HPDE6-E6E7 (cell line): ENCODE measurements around the gene TSPO2.

Source experiments
- DNase-seq: peaks from one replicate; pipeline ENCODE4 v3.0.0; 2011; ENCODE audit warnings: missing footprints; ENCODE audit errors: extremely low spot score

Gene TSPO2

GRCh38 chr6:41027799-41028560 lies 14.3 kb upstream of the TSPO2 start:
- DNase-seq = no peak

DNA sequence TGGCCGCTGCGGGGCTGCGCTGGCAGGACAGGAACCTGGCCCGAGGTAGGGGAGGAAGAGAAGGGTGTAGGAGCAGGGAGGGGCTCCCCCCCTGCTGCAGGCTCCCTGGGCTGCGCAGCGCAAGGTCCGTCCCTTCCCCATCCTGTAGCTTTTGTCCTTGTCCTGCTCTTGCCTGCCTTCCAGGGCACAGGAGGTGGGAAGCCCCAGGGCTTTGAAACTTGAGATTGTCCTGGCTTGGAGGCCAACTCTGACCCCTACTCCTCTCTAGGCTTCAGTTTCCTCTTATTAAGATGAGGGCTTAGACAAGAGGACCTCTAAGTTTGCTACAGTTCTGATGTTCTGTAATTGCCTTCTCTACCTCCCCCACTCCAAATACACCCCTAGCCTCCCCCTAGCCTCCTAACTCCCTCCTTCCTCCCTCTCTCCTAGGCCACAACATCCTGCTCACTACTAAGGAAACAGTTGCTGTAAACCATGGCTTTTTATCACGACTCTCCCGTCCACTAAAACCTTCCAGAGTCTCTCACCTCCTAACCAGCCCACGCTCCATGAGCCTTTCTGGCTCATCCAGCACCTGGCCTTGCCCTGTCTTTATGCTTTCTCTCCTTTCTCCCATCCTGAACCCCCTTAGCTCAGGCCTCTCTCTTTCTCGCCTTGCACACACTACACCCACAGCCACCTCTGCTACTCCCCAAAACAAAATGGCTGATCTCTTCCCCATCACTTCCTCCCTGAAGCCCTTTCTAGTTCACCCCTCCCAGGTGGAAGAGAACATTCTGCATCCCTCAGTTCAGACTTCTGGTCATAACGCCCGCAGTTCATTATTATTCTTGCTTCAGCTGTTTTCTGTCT lies 13.5 kb upstream of the TSPO2 start:
- DNase-seq = no peak

GRCh38 chr6:41032830-41033229 lies 9.4 kb upstream of the TSPO2 start:
- DNase-seq = no peak

DNA sequence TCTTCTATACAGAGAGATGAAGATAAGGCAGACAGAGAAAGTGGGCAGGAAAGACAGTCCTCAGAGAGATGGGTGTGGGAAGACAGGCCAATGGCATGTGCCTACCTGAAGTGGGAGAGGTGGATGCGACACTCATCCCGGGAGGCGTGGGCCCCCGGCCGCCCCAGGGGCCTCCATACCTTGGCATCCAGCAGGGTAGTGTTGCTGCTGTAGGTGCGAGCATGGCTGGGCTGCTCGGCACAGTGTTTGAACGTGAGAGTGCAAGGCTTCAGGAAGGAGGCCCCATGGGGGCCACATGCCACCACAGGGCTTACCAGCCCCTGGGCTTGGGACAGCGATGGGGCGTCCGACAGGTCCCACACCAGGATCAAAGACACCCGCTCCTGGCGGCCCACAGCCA lies 8.5 kb upstream of the TSPO2 start:
- no peak for DNase-seq

- peak; percentile 82 for DNase-seq
Measured at GRCh38 chr6:41036186-41036585, 6.1 kb upstream of the TSPO2 start.

GRCh38 chr6:41036601-41037000 lies 5.7 kb upstream of the TSPO2 start:
- no peak for DNase-seq

DNA sequence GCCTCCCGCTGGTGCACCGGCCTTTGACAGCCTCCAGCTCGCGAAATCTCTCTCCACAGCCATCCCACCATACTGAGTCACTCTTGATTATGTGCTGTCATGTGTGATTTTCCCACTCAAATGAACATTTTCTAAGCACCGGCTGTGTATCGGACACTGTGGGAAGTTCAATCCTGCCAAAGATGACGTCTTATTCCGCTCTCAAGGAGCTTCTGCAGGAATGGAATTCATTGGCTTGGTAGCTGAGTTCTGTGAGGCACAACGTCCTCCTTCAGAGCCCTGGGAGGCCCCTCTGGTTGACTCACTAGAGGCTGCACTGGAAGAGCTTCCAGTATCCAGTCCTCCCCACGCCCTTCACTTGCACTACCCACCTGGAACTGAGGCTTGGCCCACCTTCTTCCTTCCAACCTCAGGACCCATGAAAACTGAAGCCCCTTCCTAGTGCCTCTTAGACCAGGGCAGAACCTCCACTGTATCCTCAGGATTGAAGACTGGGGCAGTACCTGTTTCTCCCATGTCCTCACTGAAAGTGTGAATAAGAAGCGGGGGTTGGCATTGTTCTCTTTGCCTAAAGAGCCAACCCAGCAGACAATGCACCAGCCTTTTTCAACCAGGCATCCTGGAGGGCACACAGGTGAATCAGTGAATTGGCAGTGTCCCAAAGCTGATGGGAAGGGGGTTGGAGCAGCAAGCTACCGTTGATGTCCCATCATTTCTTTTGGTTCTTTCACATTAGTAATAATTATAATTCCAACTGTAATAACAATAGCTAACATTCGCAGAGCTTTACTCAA lies 5.0 kb upstream of the TSPO2 start:
- DNase-seq = no peak

GRCh38 chr6:41038205-41038604 lies 4.1 kb upstream of the TSPO2 start:
- DNase-seq = no peak

GRCh38 chr6:41039060-41039998 lies 2.9 kb upstream of the TSPO2 start, which contains the start of gene UNC5CL:
Gene UNC5CL, minus strand, starts transcription at chr6:41039221. Its CDS starts 4,147 bp downstream, at chr6:41035074.
- DNase-seq = no peak

- no peak for DNase-seq
Measured at GRCh38 chr6:41040101-41040939, 1.9 kb upstream of the TSPO2 start.

- no peak for DNase-seq
Measured at GRCh38 chr6:41040940-41041536, 1.2 kb upstream of the TSPO2 start.

DNA sequence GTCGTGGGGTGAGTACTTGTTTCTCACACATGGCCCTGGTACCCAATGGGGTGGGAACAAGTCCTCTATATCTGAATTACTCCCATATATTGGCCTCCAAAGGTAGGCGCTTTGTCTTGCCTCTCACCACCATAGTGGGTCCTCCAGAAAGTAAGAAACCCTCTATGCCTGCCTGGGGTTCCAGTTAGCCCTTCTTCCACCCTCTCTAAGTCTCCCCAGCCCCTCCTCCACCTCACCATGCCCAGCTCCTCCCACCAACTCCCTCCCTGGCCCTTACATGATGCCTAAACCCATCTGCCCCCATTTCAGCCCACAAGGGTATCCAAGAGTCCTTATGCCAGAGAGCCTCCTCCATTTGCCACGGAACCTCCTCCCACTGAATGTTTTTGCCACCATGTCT lies 884 bp downstream of the TSPO2 start:
- no peak for DNase-seq

DNA sequence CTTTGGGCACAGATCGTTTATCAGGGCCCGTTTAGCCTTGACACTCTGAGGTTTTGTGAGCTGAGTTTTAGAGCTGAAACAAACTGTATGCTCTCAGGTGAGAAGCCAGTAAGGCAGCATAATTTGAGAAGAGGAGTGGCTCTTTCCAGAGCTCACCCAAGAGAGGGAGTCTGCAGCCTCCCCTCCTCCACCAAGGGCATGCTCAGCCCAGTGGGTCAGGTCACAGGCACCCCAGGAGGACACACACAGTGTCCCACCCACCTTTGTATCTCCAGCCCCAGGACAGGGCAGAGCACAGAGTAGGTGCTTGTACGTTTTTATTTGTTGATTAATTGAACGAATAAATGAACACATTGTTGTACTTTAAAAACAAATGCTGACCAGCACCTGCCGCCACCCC lies 3.4 kb downstream of the TSPO2 start:
- no peak for DNase-seq

- DNase-seq = no peak
Measured at GRCh38 chr6:41046084-41046483, 3.8 kb downstream of the TSPO2 start.

DNA sequence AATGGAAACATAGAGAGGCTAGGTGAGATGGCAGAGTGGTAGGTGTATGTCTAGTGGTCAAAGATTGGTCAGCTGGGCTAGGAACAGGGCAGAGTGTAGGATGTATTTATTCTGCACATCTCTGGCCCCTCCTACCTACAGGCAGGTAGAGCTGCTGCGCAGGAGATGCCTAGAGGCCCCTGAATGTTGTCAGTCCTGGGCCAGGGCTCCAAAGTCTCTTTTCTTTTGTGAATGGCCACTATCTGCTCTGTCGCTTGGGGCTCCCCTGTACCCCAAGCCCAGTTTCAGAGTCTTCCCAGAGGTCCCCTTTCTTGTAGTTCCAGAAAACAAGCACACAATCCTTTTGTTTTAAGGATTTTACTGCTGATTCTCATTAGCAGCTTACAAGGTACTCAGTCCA lies 5.0 kb downstream of the TSPO2 start:
- DNase-seq = no peak

DNA sequence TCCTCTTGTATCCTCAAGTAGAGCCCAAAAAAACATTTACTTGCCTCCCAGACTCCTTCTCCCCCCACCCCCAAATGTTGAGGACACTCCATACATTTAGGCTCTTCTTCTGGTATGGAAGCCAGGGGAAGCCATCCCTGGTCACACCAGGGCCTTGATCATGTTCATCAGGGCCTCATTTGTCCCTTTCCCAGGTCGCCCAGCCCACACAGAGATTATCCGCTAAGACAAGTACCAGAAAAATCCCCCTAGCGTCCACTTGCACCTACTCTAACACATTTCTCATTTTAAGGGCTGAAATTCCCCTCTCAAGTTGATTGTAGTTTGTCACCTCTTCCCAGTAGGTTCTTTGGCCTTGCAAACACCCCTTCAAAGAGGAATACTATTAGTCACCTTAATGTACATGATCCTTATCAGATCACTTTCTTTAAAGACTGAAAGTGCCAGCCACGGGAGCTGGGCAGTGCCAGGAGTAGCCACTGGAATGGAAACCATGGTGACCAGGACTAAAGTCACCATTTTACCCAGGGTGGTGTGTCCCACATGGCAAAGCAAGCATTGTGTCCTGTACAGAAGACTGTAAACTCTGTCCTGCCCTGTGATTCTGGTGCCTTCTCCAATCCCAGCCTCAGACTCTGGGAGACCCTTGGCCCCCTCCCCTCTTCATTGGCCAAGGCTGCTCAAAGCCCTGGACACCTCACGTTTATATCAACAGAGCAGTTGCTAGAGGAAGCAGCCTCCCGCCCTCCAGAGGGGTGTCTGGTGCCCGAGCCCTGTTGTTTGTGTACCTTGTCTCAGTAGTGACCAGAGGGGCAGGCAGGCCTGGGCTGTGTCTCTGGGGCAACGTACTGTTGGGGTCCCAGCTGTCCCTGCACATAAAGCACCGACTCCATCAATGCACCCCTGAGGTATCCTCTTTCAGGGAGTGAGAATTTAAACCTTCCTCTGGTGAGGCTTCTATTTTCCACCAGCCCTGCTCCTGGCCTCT lies 5.8 kb downstream of the TSPO2 start:
- DNase-seq = no peak

DNA sequence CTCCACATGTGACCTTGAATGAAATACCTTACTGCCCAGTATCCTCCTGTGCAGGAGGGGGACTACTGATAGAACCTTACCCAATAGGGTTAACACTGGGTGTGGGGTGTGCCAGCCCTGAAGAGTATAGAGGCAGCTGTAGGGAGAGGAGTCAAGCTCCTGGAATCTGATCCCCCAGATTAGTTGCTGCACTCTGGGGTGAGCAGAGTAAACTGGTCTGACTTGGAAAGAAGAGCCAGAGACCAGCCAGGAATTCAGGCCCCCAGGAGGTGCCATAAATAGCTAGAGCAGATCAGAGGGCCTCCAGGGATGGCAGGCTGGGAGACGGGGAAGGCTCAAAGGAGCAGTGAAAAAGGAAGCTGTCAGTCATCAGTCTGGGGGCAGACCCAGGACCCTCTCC lies 7.3 kb downstream of the TSPO2 start:
- no peak for DNase-seq

DNA sequence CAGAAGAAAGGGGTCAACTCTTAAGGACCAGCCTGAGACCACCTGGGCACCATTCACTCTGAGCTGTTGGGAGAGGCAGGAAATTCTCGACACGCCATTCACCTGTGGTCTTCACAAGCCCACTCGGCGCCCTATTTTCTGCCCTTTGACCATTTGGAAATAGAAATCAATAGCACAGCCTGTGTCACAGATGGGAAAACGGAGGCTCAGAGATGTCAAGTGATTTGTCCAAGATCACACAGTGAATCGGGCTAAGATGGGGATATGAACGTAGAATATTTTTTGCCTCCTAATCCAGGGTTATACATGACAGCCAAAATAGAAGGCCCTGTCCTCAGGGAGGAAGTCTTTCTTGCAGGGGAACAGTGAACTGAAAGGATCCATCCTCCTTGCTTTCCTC lies 7.7 kb downstream of the TSPO2 start:
- no peak for DNase-seq

- no peak for DNase-seq
Measured at GRCh38 chr6:41050536-41050935, 8.3 kb downstream of the TSPO2 start.
